ENCODE results near the gene HK1.

DNA sequence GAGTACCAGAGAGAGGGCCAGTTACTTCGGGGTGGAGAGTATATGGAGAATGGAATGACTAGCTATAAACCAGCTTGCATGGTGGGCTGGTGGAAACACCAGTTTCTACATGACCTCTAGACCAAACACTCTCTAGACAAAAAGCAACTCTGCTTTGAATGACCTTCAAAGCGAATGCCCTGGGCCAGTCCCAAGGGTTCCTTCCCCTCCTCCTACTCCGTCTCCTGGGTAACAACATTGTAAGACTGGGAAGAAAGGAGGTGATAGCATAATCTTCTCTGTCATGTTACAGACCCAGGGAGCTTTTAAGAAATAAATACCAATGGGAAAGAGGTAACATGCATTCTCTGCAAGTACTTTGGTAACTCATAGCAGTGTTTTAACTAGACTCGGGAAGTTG lies 7.4 kb downstream of the HK1 start:
- TF ChIP-seq, protein P1, sequence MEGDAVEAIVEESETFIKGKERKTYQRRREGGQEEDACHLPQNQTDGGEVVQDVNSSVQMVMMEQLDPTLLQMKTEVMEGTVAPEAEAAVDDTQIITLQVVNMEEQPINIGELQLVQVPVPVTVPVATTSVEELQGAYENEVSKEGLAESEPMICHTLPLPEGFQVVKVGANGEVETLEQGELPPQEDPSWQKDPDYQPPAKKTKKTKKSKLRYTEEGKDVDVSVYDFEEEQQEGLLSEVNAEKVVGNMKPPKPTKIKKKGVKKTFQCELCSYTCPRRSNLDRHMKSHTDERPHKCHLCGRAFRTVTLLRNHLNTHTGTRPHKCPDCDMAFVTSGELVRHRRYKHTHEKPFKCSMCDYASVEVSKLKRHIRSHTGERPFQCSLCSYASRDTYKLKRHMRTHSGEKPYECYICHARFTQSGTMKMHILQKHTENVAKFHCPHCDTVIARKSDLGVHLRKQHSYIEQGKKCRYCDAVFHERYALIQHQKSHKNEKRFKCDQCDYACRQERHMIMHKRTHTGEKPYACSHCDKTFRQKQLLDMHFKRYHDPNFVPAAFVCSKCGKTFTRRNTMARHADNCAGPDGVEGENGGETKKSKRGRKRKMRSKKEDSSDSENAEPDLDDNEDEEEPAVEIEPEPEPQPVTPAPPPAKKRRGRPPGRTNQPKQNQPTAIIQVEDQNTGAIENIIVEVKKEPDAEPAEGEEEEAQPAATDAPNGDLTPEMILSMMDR (IDR thresholded peaks at IDR 0.05; ENCODE audit: borderline replicate concordance, extremely low read depth, low read length, poor library complexity, severe bottlenecking) = no peak
- TF ChIP-seq EZH2 (IDR thresholded peaks at IDR 0.05; ENCODE audit: borderline replicate concordance, low read depth, low read length, severe bottlenecking) = no peak
